ENCODE measurements around the gene JCAD. TPM values are rescaled to one million over a fixed set of nuclear protein-coding genes. Genes with fewer than 3 reads are reported as not detected.
A peak's percentile ranks its signal among the peaks of the same experiment; 100 is the strongest.

The JCAD gene
- total and polyA plus RNA-seq, 9 donors = 10.0 to 71.7 (median 23.8) TPM

GRCh38 chr10:30032125-30032524 lies 27.3 kb downstream of the JCAD start:
- intact Hi-C loops (cut with DNase I) = no loop called here
- Histone ChIP-seq H3K9me3 (no peaks in the 10 kb centered on the region), H3K4me3 (no peak overlapping the region), H3K27ac (no peak overlapping the region), H3K4me1 (ENCODE audit: insufficient read depth) (peaks cover 1% of the 10 kb centered on the region), H3K27me3 (no peaks in the 10 kb centered on the region), H3K36me3 (no peaks in the 10 kb centered on the region)
- WGBS, 3 donors = 88 to 99% (median 92%) methylated on average over 1 of the region's 1 CpG
- TF ChIP-seq EP300 (IDR thresholded peaks at IDR 0.05) (no peak), POLR2A (IDR thresholded peaks at IDR 0.05) (no peak), CTCF (IDR thresholded peaks at IDR 0.05) (no peak)
- DNase-seq = no peak

GRCh38 chr10:30029872-30030256 lies 29.5 kb downstream of the JCAD start:
- Histone ChIP-seq H3K4me1 (ENCODE audit: insufficient read depth) (peaks cover 1% of the 10 kb centered on the region), H3K9me3 (no peaks in the 10 kb centered on the region), H3K27me3 (no peaks in the 10 kb centered on the region), H3K27ac (no peak overlapping the region), H3K4me3 (no peak overlapping the region), H3K36me3 (no peaks in the 10 kb centered on the region)
- no peak for DNase-seq
- no peak for TF ChIP-seq POLR2A (IDR thresholded peaks at IDR 0.05)
- TF ChIP-seq CTCF (IDR thresholded peaks at IDR 0.05) = no peak
- no peak for TF ChIP-seq EP300 (IDR thresholded peaks at IDR 0.05)
- intact Hi-C loops (cut with DNase I) = no loop called here
- whole genome bisulfite sequencing, 3 donors = 72 to 78% (median 77%) methylated on average over 7 of the region's 7 CpGs

GRCh38 chr10:30029164-30029871 lies 30.1 kb downstream of the JCAD start:
- Histone ChIP-seq H3K4me1 (ENCODE audit: insufficient read depth) (peaks cover 1% of the 10 kb centered on the region), H3K27ac (no peak overlapping the region), H3K36me3 (no peaks in the 10 kb centered on the region), H3K27me3 (no peaks in the 10 kb centered on the region), H3K4me3 (no peak overlapping the region), H3K9me3 (no peaks in the 10 kb centered on the region)
- WGBS, 3 donors = 84 to 94% (median 92%) methylated on average over 19 of the region's 19 CpGs
- TF ChIP-seq EP300 (IDR thresholded peaks at IDR 0.05) (no peak), CTCF (IDR thresholded peaks at IDR 0.05) (no peak), POLR2A (IDR thresholded peaks at IDR 0.05) (no peak)
- DNase-seq = no peak
- intact Hi-C loops (cut with DNase I) = no loop called here

- H3K27ac ChIP-seq = no peak overlapping the region
- peaks cover 1% of the 10 kb centered on the region for H3K4me1 ChIP-seq (ENCODE audit: insufficient read depth)
- 86 to 90% (median 88%) methylated on average over 12 of the region's 12 CpGs for WGBS, 3 donors
- DNase-seq = no peak
- no peaks in the 10 kb centered on the region for H3K27me3 ChIP-seq
- TF ChIP-seq POLR2A (IDR thresholded peaks at IDR 0.05) = no peak
- H3K9me3 ChIP-seq = no peaks in the 10 kb centered on the region
- H3K4me3 ChIP-seq = no peak overlapping the region
- H3K36me3 ChIP-seq = no peaks in the 10 kb centered on the region
- intact Hi-C loops (cut with DNase I) = no loop called here
Observed at GRCh38 chr10:30028738-30029030, 30.7 kb downstream of the JCAD start.

- no peak for TF ChIP-seq CTCF (IDR thresholded peaks at IDR 0.05)
- no peak for TF ChIP-seq EP300 (IDR thresholded peaks at IDR 0.05)
- no peak for TF ChIP-seq POLR2A (IDR thresholded peaks at IDR 0.05)
- intact Hi-C loops (cut with DNase I) = no loop called here
- H3K4me3 ChIP-seq = no peak overlapping the region
Observed at GRCh38 chr10:30028006-30028737, 31.2 kb downstream of the JCAD start.

More at GRCh38 chr10:30028006-30028737, 31.2 kb downstream of the JCAD start:
- Histone ChIP-seq H3K27ac (no peak overlapping the region), H3K9me3 (no peaks in the 10 kb centered on the region), H3K4me1 (ENCODE audit: insufficient read depth) (peaks cover 1% of the 10 kb centered on the region), H3K36me3 (no peaks in the 10 kb centered on the region), H3K27me3 (no peaks in the 10 kb centered on the region)
- DNase-seq = peak in 2 of 5 donors; percentile 32 to 37
- WGBS, 3 donors = 61 to 73% (median 66%) methylated on average over 18 of the region's 18 CpGs

All from ovary (tissue), 9 donors.